Stimulated activated CD4-positive, alpha-beta T cell treated with anti-CD3 and anti-CD28 coated beads, Interleukin-1b, Interleukin-23, amount 100 ng/mL, for 24 hours (primary cell): ENCODE results near the gene CDK11B.
"Not testable (repeated sequence)": the region's sequence is repeated elsewhere in the genome, so short reads cannot be mapped to it uniquely, and the experiment has no call there.

ENCODE experiments used
- DNase-seq, 4 experiments: peaks; one replicate each; pipeline ENCODE4 v3.0.0-alpha.2; 2020; ENCODE audit warnings: low read depth in 4 of 4, low spot score in 1 of 4

The CDK11B gene

DNA sequence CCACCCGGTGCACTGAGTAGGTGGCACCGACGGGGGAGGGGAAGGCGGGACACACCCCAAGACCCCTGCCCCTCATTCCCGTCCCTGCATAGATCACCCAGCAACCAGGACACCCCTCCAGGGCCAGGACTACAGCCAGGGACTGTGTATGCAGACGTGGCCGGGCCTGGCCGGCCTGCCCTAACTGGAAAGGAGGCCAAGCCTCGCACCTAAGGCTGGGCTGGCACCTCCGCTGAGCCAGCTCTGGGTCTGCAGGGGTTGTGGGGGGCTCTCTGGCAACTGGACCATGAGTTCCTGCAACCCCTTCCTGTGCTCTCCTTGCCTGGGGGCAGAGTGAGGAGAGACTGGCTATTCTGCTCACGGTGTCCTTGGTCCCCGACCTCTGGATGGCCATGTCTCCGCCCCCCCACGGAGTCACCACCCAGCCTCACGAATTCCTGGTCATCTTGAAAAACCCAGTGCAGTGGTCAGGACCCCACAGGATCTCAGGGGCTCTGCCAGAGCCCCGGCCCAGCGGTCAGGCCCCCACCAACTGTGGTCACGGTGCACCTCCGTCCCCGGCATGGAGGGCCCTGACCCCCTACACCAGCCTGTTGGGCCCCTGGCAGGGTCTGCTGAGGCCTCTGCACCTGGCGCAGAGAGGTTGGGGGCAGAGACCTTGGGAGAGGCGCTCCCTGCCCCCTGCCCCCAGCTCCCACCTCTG is 57.8 kb downstream of the CDK11B start:
- no peak for DNase-seq

DNA sequence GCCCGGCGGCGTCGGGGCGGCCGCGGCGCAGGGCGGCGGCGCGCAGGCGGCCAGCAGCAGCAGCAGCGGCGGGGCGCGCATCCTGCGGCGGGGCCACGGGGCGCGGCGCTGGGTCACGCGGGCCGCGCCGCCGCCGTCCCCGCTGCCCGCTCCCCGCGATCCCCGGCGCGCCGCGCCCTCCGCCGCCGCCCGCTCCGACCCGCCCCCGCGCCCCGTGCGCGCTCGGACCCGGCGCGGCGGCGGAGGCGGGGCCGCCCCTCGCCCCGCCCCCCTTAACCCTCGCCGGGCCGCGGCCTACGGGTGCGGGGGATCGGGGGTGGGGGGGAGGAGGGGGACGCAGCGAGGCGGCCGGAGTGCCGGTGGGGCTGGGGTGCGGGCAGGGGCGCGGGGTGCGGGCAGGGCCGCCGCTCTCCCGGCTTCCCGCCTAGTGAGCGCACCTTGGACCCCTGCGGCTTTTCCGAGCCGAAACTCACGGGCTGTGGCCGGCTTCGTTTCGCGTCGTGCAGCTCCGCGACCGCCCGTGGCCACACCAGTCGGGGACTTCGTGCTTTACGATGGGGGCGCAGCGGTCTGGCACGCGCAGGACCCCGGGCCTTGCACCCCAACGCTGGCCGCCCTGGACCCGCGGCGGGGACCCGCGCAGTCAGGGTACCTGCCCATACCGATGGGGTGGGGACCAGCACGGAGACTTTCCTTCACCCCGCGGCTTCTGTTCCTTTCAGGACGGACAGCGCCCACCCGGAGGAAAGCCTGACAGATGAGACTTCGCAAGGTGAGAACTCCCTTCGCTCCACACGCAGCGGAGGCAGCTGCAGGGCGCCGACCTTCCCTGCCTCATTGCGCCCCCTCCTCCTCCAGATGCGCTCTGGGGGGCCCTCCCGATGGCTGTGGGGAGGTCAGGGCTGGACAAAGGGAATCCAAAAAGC is 58.6 kb downstream of the CDK11B start, which contains the start of gene FNDC10:
FNDC10 (minus strand) TSS at position 201 of the 926 bp plus-strand sequence; CDS start at position 81, 120 bp downstream.
- DNase-seq, result peak in 1 of 4 experiments; percentile 17

DNA sequence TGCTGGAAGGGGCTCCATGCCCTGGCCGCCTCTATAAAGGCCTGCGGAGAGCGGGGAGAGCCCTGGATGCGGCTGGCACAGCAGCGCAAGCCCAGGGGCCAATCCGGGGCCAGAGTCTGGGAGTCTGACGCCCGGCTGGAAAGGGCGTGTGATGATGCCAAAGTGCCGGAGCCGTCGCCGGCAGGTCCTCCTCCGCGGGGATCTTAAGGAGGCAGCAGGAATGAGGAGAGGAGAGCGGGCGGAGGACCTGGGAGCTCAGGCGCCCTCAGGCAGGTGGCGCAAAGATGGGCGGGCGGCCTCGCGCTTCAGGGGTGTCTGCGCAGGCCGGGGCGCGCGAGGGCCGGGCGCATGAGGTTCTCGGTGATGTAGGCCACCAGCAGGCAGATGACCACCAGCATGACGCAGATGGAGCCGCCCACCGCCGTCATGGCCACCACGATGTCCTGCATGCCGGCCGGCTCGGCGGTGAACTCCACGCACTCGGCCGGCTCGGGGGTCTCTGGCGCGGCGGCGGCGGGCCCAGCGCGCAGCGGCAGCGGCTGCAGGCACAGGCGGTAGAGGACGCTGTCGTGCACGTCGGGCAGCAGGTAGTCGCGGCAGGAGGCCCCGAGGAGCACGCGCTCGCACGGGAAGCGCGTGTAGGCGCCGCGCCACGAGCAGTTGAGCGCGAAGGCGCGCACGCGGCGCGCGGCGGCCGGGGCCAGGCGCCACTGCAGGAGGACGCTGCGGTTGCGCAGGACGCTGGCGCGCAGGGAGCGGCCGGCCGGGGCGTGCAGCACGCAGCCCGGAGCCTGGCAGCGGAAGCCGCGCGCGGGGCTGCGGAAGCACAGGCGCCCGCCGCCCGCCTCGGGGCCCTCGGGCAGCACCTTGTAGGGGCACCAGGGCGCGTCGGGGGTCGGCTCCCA is 59.5 kb downstream of the CDK11B start:
- peak in 1 of 4 experiments; percentile 21 for DNase-seq

DNA sequence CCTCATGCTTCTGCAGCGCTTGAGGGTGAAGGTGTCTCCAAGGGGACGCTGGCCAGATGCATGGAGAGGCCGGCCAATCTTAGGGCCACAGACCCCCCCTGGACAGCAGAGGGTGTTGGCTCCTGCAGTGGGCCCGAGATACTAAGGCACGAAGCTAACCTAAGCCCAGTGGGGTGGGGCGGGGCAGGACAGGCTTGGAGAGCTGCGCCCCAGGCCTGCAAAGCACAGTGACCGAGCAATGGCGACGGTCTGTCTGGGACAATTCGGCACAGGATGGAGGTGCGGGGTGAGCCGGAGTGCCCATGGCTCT is 60.1 kb downstream of the CDK11B start:
- DNase-seq, result no peak

DNA sequence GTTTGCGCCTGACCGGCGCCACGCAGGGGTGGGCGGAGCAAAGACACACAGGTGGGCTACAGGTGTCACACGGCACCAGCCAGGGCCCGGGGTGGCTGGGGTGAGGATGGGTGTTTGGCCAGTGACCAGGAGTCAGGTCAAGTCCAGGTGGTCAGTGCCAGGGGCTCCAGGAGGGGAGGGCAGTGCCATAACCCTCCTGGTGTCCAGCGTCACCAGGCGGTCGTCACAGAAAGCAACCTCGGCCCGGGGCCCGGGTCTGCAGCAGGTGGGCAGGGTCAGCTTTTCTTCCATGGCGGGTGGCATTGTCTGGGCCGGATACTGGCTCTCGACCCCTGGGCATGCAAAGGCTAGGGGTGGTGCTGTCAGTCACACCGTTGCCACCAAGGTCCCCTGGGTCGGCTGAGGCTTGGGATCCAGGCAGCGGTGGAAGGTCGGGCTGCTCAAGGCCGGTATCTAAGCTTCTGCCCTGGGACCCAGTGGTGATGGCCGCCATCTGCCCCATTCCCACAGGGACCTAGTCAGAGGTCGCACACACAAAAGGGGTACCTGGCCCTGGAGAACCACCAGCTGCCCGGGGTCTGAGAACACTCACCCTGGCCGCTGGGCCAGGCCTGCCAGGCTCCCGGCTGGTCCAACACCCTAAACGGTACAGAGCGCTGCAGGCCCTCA is 60.6 kb downstream of the CDK11B start:
- DNase-seq, result no peak

DNA sequence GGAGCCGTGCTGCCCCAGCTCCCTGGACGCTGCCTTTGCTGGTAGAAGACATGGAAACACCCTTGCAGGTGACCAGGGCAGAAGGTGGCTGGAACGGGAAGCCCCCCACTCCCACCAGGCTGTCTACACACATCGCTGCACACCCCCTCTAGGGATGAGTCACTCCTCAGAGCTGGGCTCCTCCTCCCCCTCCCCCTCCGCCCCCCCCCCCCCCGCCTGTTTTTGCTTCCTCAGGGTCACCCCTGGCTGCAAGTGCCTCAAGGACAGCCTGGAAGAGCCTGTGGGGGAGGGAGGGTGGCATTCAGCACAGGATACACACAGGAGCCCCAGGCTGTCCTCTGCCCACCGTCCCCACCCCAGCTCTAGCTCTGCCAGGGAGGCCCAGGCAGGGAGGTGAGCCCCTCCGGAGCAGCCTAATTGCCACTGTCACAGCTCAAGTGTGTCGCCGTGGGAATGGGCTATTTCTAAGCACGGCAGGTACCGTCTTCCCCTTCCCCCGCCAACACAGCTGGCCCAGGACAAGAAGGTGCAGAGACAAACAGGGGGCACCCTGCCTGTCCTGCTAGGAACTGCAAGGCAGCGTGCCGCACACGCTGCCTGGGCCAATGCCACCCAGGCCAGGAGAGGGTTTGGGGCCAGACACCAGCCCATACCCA is 61.4 kb downstream of the CDK11B start:
- no peak for DNase-seq

DNA sequence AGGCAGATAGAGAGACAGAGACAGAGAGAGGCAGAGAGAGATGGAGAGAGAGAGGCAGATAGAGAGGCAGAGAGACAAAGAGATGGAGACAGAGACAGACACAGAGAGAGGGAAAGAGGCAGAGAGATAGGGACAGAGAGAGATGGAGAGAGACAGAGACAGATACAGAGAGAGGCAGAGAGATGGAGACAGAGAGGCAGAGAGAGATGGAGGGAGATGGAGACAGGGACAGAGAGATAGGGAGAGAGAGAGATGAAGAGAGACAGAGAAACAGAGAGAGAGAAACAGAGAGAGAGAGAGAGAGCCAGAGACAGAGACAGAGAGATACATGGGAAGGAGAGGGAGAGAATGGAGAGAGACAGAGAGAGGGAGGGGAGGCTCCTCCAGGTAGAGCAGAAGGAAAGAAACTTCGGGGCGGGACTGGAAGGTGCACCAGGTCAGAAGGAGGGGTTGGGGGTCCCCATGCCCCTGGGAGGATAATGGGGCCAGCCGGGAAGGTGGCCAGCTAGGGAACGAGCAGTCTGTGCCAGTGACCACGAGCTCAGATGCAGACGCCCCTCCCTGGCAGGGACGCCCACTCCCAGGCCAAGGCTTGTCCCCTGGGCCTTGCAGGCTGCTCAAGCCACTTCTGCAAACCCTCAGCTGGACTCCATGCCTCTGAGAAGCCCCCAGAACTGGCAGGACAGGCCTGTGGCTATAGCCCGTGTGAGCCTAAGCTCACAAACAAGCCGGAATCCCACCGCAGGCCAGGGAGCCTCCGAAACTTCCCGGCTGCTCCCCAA is 62.1 kb downstream of the CDK11B start:
- DNase-seq, result no peak

DNA sequence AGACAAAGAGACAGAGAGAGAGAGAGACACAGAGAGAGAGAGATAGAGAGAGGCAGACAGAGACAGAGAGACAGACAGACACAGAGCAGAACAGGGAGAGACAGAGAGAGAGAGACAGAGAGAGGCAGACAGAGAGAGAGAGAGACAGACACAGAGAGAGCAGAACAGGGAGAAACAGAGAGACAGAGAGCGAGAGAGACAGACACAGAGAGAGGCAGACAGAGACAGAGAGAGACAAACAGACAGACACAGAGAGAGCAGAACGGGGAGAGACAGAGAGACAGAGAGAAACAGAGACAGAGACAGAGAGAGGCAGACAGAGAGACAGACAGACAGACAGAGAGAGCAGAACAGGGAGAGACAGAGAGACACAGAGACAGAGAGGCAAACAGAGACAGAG is 63.5 kb downstream of the CDK11B start:
- not testable (repeated sequence) for DNase-seq

DNA sequence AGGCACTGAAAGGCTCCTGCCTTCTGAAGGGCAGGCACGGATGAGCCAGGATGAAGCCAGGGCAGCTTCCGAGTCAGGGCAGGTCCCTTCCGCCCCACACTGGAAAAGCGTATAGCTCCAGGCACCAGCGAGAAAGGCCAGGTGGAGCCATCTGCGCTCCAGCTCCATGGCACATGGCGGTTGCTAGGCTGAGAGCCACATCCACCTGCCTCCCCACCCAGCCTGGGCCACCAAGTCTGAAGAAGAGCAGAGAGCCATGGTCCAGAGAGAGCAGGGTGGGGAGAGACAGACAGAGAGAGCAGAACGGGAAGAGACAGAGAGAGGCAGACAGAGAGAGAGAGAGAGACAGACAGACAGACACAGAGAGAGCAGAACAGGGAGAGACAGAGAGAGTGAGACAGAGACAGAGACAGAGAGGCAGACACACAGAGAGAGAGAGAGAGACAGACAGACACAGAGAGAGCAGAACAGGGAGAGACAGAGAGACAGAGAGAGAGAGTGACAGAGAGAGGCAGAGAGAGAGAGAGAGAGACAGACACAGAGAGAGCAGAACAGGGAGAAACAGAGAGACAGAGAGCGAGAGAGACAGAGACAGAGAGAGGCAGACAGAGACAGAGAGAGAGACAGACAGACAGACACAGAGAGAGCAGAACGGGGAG is 64.1 kb downstream of the CDK11B start:
- no peak for DNase-seq

DNA sequence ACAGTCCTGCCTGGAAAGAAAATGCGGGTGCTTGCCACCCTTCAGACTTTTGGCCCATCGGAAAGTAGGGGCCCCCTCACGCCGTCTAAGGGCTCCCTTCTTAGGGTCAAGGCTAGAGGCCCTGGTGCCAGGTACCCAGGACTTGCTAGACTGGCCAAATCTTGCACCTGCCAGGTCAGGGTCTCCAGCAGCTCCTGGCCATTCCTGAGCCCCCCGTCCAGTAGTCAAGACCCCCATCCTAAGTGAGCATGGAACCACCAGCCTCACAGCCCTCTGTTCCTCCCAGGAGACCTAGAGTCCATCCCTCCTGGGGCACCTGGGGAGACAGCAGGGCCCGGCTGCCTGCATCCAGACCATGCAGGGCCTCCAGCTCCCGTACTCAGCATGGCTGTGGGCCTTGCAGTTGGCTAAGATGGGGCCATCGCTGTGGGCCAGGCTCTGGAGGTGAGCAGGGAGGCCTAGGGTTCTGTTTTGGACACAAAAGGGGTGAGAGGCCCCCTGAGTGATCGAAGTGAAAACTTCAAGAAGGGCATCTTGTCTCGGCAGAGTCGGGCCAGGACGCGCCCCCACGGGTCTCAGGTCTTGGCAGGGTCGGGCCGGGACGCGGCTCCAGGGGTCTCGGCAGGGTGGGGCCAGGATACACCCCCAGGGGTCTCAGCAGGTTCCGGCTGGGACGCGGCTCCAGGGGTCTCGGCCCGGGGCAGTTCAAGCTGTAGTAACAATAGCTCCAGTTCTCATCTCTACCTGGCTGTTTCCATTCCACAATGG is 64.8 kb downstream of the CDK11B start:
- DNase-seq, result no peak

DNA sequence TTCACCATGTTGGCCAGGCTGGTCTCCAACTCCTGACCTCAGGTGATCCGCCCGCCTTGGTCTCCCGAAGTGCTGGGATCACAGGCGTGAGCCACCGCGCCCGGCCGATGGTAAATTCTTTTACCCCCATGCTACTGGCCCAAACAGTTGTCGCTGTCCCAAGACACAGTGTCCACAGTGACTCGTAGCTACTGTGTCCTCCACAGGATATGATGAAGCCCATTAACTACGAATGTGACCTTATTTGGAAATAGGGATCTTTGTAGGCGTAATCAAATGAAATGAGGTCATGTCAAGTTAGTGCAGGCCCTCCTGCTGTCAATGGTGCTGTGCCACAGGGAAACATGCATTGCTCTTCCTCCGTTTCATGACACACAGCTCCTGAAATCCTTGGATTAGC is 67.4 kb downstream of the CDK11B start:
- no peak for DNase-seq
